ENCODE data around the gene PSMD3. TPM values are rescaled to one million over a fixed set of nuclear protein-coding genes. Genes with fewer than 3 reads are reported as not detected.

PSMD3 gene
- total and polyA plus RNA-seq, 2 experiments from 2014 or later: 92.1 to 114 TPM

- Histone ChIP-seq H2AFZ (no peak overlapping the region), H3K36me3 (replicated peaks; ENCODE audit: insufficient read depth, low read depth) (no peaks in the 10 kb centered on the region), H3K9me3 (ENCODE audit: low read depth) (no peaks in the 10 kb centered on the region), H3K4me3 (no peak overlapping the region), H4K20me1 (ENCODE audit: insufficient read depth, poor library complexity, severe bottlenecking) (no peaks in the 10 kb centered on the region), H3K79me2 (no peaks in the 10 kb centered on the region), H3K27ac (no peak overlapping the region), H3K4me1 (ENCODE audit: insufficient read depth) (peaks cover 8% of the 10 kb centered on the region), H3K4me2 (no peak overlapping the region), H3K27me3 (no peaks in the 10 kb centered on the region), H3K9me2 (replicated peaks; ENCODE audit: insufficient read depth) (no peaks in the 10 kb centered on the region)
- 77% methylated on average over 3 of the region's 3 CpGs for WGBS (ENCODE audit: low lambda C conversion rate, missing lambda C conversion rate)
- DNase-seq (ENCODE audit: low spot score): no peak
- TF ChIP-seq CTCF (IDR thresholded peaks at IDR 0.05; ENCODE audit: poor library complexity) (no peak), EZH2phosphoT487 (IDR thresholded peaks at IDR 0.05; ENCODE audit: low read depth, severe bottlenecking, unreplicated experiment) (no peak), EZH2 (IDR thresholded peaks at IDR 0.05; ENCODE audit: borderline replicate concordance) (no peak)
Measured at GRCh38 chr17:39935909-39936308, 44.7 kb upstream of the PSMD3 start.

GRCh38 chr17:39937447-39937846 is 43.2 kb upstream of the PSMD3 start:
- Histone ChIP-seq H3K4me1 (ENCODE audit: insufficient read depth) (peaks cover 8% of the 10 kb centered on the region), H3K9me3 (ENCODE audit: low read depth) (no peaks in the 10 kb centered on the region), H3K4me2 (no peak overlapping the region), H2AFZ (no peak overlapping the region), H3K27me3 (no peaks in the 10 kb centered on the region), H3K4me3 (no peak overlapping the region), H3K79me2 (no peaks in the 10 kb centered on the region), H3K27ac (no peak overlapping the region), H3K9me2 (replicated peaks; ENCODE audit: insufficient read depth) (no peaks in the 10 kb centered on the region), H3K36me3 (replicated peaks; ENCODE audit: insufficient read depth, low read depth) (no peaks in the 10 kb centered on the region), H4K20me1 (ENCODE audit: insufficient read depth, poor library complexity, severe bottlenecking) (no peaks in the 10 kb centered on the region)
- no peak for DNase-seq (ENCODE audit: low spot score)
- TF ChIP-seq EZH2 (IDR thresholded peaks at IDR 0.05; ENCODE audit: borderline replicate concordance) (no peak), CTCF (IDR thresholded peaks at IDR 0.05; ENCODE audit: poor library complexity) (no peak), EZH2phosphoT487 (IDR thresholded peaks at IDR 0.05; ENCODE audit: low read depth, severe bottlenecking, unreplicated experiment) (no peak)
- WGBS (ENCODE audit: low lambda C conversion rate, missing lambda C conversion rate): 91% methylated on average over 3 of the region's 3 CpGs

- Histone ChIP-seq H2AFZ (no peak overlapping the region), H3K79me2 (no peaks in the 10 kb centered on the region), H3K36me3 (replicated peaks; ENCODE audit: insufficient read depth, low read depth) (no peaks in the 10 kb centered on the region), H3K9me2 (replicated peaks; ENCODE audit: insufficient read depth) (no peaks in the 10 kb centered on the region), H3K9me3 (ENCODE audit: low read depth) (no peaks in the 10 kb centered on the region), H4K20me1 (ENCODE audit: insufficient read depth, poor library complexity, severe bottlenecking) (no peaks in the 10 kb centered on the region), H3K27me3 (no peaks in the 10 kb centered on the region), H3K4me1 (ENCODE audit: insufficient read depth) (peaks cover 8% of the 10 kb centered on the region), H3K4me3 (no peak overlapping the region), H3K4me2 (no peak overlapping the region), H3K27ac (no peak overlapping the region)
- DNase-seq (ENCODE audit: low spot score): no peak
- TF ChIP-seq CTCF (IDR thresholded peaks at IDR 0.05; ENCODE audit: poor library complexity) (no peak), EZH2 (IDR thresholded peaks at IDR 0.05; ENCODE audit: borderline replicate concordance) (no peak), EZH2phosphoT487 (IDR thresholded peaks at IDR 0.05; ENCODE audit: low read depth, severe bottlenecking, unreplicated experiment) (no peak)
- 80% methylated on average over 8 of the region's 8 CpGs for WGBS (ENCODE audit: low lambda C conversion rate, missing lambda C conversion rate)
Measured at GRCh38 chr17:39938140-39938869, 42.3 kb upstream of the PSMD3 start.
